Muscle layer of colon (tissue), 2 donors: Measurements from ENCODE around the gene CDCA4.

Source experiments
- H3K27ac ChIP-seq: one replicate; pipeline ENCODE4 v1.7.0; 2013; ENCODE audit warnings: low read depth, mild to moderate bottlenecking, low read length, moderate library complexity
- H3K27me3 ChIP-seq, 2 donors: one replicate each; pipeline ENCODE4 v1.7.0; 2013; ENCODE audit warnings: low read length in 2 of 2, mild to moderate bottlenecking in 2 of 2; ENCODE audit not compliant: insufficient read depth in 2 of 2, control insufficient read depth in 1 of 2
- H3K36me3 ChIP-seq: one replicate; pipeline ENCODE4 v1.7.0; 2013; ENCODE audit warnings: mild to moderate bottlenecking, low read length; ENCODE audit not compliant: insufficient read depth
- H3K4me1 ChIP-seq: one replicate; pipeline ENCODE4 v1.7.0; 2013; ENCODE audit warnings: mild to moderate bottlenecking, low read length; ENCODE audit not compliant: insufficient read depth
- H3K4me3 ChIP-seq, 2 donors: one replicate each; pipeline ENCODE4 v1.7.0; 2013; ENCODE audit warnings: low read length in 2 of 2, low read depth in 1 of 2, mild to moderate bottlenecking in 1 of 2, moderate library complexity in 1 of 2
- H3K9ac ChIP-seq: one replicate; pipeline ENCODE4 v1.7.0; 2013; ENCODE audit warnings: low read length
- H3K9me3 ChIP-seq: one replicate; pipeline ENCODE4 v1.7.0; 2013; ENCODE audit warnings: mild to moderate bottlenecking, low read length
- donor health status: abdominal sarcoma.
- donor health status: Adenocarcinoma of cecum.

Gene CDCA4

GRCh38 chr14:105020815-105021655 lies at the start of gene CDCA4:
Gene CDCA4, minus strand, starts transcription at chr14:105021083. Its CDS starts 9,154 bp downstream, at chr14:105011929.
- peak within 1 kb of the TSS; percentile 75 to 92 for H3K4me3 ChIP-seq
- H3K9me3 ChIP-seq: no peaks in the 10 kb centered on the region
- no peaks in the 10 kb centered on the region for H3K36me3 ChIP-seq
- peak within 1 kb of the TSS; percentile 94 for H3K27ac ChIP-seq
- H3K9ac ChIP-seq: peak within 1 kb of the TSS; percentile 85
- peaks cover 23% of the 10 kb centered on the region for H3K4me1 ChIP-seq
- no peaks in the 10 kb centered on the region for H3K27me3 ChIP-seq

- Histone ChIP-seq H3K9me3 (no peaks in the 10 kb centered on the region), H3K36me3 (no peaks in the 10 kb centered on the region), H3K4me3 (no peak overlapping the region), H3K9ac (no peak overlapping the region), H3K4me1 (no peaks in the 10 kb centered on the region), H3K27me3 (peaks cover 10 to 57% of the 10 kb centered on the region in 2 donors), H3K27ac (no peak overlapping the region)
These were observed 49.2 kb upstream of the CDCA4 start for GRCh38 chr14:105069871-105070759.

GRCh38 chr14:105069522-105069870 lies 48.6 kb upstream of the CDCA4 start:
- no peaks in the 10 kb centered on the region for H3K36me3 ChIP-seq
- H3K4me3 ChIP-seq: no peak overlapping the region
- no peak overlapping the region for H3K27ac ChIP-seq
- peaks cover 10 to 53% of the 10 kb centered on the region in 2 donors for H3K27me3 ChIP-seq
- no peaks in the 10 kb centered on the region for H3K9me3 ChIP-seq
- H3K9ac ChIP-seq: no peak overlapping the region
- H3K4me1 ChIP-seq: no peaks in the 10 kb centered on the region

GRCh38 chr14:105068818-105069217 lies 47.9 kb upstream of the CDCA4 start:
- H3K9ac ChIP-seq: no peak overlapping the region
- H3K36me3 ChIP-seq: no peaks in the 10 kb centered on the region
- H3K4me1 ChIP-seq: no peaks in the 10 kb centered on the region
- no peak overlapping the region for H3K4me3 ChIP-seq
- H3K9me3 ChIP-seq: no peaks in the 10 kb centered on the region
- H3K27ac ChIP-seq: no peak overlapping the region
- peaks cover 5 to 46% of the 10 kb centered on the region in 2 donors for H3K27me3 ChIP-seq

- Histone ChIP-seq H3K9me3 (no peaks in the 10 kb centered on the region), H3K9ac (no peak overlapping the region), H3K4me1 (no peaks in the 10 kb centered on the region), H3K4me3 (no peak overlapping the region), H3K27me3 (peaks cover 5 to 37% of the 10 kb centered on the region in 2 donors), H3K27ac (no peak overlapping the region), H3K36me3 (no peaks in the 10 kb centered on the region)
These were observed 47.1 kb upstream of the CDCA4 start for GRCh38 chr14:105067969-105068301.

- no peaks in the 10 kb centered on the region for H3K4me1 ChIP-seq
- no peaks in the 10 kb centered on the region for H3K9me3 ChIP-seq
- no peak overlapping the region for H3K27ac ChIP-seq
- no peaks in the 10 kb centered on the region for H3K36me3 ChIP-seq
- H3K9ac ChIP-seq: no peak overlapping the region
- no peak overlapping the region for H3K4me3 ChIP-seq
- peaks cover 0 to 31% of the 10 kb centered on the region in 2 donors for H3K27me3 ChIP-seq
These were observed 46.5 kb upstream of the CDCA4 start for GRCh38 chr14:105067140-105067968.

GRCh38 chr14:105066240-105067071 lies 45.6 kb upstream of the CDCA4 start:
- H3K27ac ChIP-seq: no peak overlapping the region
- no peak overlapping the region for H3K9ac ChIP-seq
- no peaks in the 10 kb centered on the region for H3K36me3 ChIP-seq
- H3K27me3 ChIP-seq: peaks cover 0 to 26% of the 10 kb centered on the region in 2 donors
- no peaks in the 10 kb centered on the region for H3K4me1 ChIP-seq
- H3K9me3 ChIP-seq: no peaks in the 10 kb centered on the region
- no peak overlapping the region for H3K4me3 ChIP-seq

GRCh38 chr14:105065280-105066228 lies 44.7 kb upstream of the CDCA4 start, which contains the start of gene GPR132:
Gene GPR132, minus strand, starts transcription at chr14:105065430. Its CDS starts 10,010 bp downstream, at chr14:105055420.
- Histone ChIP-seq H3K36me3 (no peaks in the 10 kb centered on the region), H3K9ac (no peak within 1 kb of the TSS), H3K27ac (peak within 1 kb of the TSS; percentile 34), H3K4me1 (no peaks in the 10 kb centered on the region), H3K4me3 (no peak within 1 kb of the TSS), H3K27me3 (peaks cover 0 to 21% of the 10 kb centered on the region in 2 donors), H3K9me3 (no peaks in the 10 kb centered on the region)

GRCh38 chr14:105064721-105065143 lies 43.8 kb upstream of the CDCA4 start:
- Histone ChIP-seq H3K4me1 (peaks cover 4% of the 10 kb centered on the region), H3K9me3 (no peaks in the 10 kb centered on the region), H3K27me3 (peaks cover 0 to 13% of the 10 kb centered on the region in 2 donors), H3K4me3 (no peak overlapping the region), H3K27ac (no peak overlapping the region), H3K9ac (no peak overlapping the region), H3K36me3 (no peaks in the 10 kb centered on the region)
